ENCODE results near the gene CDC7.

DNA sequence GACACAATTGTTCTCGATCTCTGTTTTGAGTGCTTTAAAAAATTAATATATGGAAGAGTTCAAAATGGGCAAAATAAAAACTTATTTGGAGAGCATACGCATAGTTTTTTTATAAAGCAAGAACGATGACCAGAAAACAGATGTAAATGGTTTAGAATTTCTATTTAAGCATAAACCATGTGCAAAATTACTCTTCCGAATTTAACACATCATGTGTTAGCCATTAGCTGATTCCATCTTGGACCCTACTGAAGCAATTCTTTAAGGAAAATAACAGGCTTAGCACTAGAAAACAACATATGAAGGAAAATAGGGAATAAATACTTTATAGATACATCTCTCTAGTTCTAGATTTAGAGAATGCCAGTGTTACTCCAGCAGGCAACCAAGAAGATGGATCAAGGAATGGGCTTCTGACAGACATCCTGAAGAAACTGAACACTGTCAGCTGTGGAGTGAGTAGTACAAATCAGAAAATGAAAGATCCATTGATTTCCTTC lies 26.7 kb downstream of the CDC7 start:
- TF ChIP-seq, protein P1, sequence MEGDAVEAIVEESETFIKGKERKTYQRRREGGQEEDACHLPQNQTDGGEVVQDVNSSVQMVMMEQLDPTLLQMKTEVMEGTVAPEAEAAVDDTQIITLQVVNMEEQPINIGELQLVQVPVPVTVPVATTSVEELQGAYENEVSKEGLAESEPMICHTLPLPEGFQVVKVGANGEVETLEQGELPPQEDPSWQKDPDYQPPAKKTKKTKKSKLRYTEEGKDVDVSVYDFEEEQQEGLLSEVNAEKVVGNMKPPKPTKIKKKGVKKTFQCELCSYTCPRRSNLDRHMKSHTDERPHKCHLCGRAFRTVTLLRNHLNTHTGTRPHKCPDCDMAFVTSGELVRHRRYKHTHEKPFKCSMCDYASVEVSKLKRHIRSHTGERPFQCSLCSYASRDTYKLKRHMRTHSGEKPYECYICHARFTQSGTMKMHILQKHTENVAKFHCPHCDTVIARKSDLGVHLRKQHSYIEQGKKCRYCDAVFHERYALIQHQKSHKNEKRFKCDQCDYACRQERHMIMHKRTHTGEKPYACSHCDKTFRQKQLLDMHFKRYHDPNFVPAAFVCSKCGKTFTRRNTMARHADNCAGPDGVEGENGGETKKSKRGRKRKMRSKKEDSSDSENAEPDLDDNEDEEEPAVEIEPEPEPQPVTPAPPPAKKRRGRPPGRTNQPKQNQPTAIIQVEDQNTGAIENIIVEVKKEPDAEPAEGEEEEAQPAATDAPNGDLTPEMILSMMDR (conservative IDR thresholded peaks at IDR 0.05; ENCODE audit: low read length), result no peak
- no peak for TF ChIP-seq EZH2phosphoT487 (IDR thresholded peaks at IDR 0.05; ENCODE audit: borderline replicate concordance, low read depth, low read length)

Measured in OCI-LY7 (cell line).